ENCODE data around the gene IL6ST. TPM values are rescaled to one million over a fixed set of nuclear protein-coding genes. Genes with fewer than 3 reads are reported as not detected.

IL6ST gene
- total and polyA plus RNA-seq, 2 donors from 2014 or later = 39.2 to 378 TPM

DNA sequence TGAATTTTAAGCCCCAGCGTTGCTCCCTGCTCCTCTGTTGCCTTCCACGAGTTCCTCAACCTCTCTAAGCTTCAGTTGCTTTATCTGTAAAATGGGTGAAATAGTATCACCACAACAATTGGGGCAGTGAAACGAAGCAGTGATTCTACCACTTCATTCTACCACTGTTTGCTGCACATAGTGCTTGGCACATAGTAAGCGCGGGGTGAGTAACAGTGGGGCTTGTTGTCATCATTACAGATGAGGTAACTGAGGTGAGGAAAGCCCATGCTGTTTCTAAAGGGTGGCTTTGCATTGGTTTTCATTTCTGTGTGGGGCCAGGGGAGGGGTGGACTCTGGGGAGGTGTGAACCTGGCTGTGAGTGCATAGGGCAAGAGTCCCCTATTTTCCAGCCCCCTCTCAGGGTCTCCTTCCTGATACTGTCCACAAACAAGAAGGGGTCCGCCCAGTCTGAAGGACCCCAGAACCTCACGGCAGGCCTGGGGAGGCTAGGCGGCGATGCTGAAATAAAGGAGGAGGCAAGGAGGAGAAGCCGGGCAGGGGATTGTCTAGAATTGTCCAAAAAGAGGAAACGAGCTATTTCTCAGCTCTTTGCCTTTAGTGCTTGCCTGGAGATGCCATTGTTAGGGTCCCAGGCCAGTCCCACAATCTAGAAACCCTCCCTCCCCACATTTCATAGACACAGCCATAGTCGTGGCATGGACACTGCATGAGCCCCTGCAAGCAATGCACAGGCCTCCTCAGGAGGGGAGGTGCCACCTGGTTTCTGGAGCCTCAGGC is 65.6 kb downstream of the IL6ST start:
- H3K27ac ChIP-seq (ENCODE audit: low read depth in 2 of 2, low read length in 2 of 2) = no peak overlapping the region
- H3K4me3 ChIP-seq (ENCODE audit: low read length in 3 of 3) = no peak overlapping the region
- intact Hi-C loops (cut with DNase I) = no loop called here
- TF ChIP-seq, protein P1, sequence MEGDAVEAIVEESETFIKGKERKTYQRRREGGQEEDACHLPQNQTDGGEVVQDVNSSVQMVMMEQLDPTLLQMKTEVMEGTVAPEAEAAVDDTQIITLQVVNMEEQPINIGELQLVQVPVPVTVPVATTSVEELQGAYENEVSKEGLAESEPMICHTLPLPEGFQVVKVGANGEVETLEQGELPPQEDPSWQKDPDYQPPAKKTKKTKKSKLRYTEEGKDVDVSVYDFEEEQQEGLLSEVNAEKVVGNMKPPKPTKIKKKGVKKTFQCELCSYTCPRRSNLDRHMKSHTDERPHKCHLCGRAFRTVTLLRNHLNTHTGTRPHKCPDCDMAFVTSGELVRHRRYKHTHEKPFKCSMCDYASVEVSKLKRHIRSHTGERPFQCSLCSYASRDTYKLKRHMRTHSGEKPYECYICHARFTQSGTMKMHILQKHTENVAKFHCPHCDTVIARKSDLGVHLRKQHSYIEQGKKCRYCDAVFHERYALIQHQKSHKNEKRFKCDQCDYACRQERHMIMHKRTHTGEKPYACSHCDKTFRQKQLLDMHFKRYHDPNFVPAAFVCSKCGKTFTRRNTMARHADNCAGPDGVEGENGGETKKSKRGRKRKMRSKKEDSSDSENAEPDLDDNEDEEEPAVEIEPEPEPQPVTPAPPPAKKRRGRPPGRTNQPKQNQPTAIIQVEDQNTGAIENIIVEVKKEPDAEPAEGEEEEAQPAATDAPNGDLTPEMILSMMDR (IDR thresholded peaks at IDR 0.05; ENCODE audit: borderline replicate concordance, extremely low read depth, insufficient read depth) = no peak
- H3K27me3 ChIP-seq (ENCODE audit: control insufficient read depth, insufficient read depth, low read length) = no peaks in the 10 kb centered on the region
- peaks cover 0 to 2% (median 0%) of the 10 kb centered on the region in 3 donors for H3K4me1 ChIP-seq (ENCODE audit: control insufficient read depth in 2 of 3, insufficient read depth in 2 of 3, low read depth in 1 of 3, low read length in 3 of 3)
- no peak overlapping the region for H3K9ac ChIP-seq (ENCODE audit: low read length in 3 of 3)
- no peaks in the 10 kb centered on the region for H3K9me3 ChIP-seq (ENCODE audit: control insufficient read depth in 2 of 3, insufficient read depth in 1 of 3, low read length in 3 of 3)
- H3K36me3 ChIP-seq (ENCODE audit: control insufficient read depth in 2 of 3, insufficient read depth in 3 of 3, low read length in 3 of 3) = no peaks in the 10 kb centered on the region
- DNase-seq = no peak
- FAIRE-seq = no peak

DNA sequence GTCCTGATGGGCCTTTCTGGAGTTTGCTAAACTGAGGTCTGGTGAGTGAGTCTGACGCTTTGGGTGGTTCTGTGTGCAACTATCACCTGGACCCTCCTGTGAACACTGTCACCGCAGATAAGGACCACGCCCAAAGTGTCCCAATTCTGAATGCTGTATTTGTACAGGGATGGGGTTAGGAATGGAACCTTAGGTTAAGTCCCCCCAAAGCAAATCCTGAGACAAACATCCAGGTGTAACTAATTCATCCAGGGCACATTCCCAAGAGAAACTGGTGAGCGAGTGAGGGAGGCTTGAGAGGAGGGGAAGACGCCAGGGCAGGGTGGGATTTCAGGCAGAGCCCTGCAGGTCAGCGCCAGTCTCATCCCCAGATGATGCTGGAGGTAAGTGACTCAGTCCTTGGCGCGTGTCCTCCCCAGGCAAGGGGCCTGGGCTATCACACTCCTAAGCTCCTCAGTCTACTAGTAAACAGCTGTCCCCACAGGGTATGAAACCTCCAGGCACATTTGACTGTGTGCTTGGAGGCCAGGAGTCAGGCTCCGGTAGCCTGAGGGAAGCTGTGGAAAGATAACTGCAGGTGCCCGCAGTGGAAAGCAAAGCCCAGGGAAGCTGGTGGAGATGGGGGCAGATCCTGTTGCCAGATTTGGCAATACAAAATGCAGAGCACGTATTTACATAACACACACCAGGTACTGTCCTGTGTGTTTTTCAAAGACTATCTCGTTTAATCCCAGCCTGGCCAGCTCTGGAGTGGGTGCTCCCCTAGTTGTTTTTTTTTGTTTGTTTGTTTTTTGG is 66.7 kb downstream of the IL6ST start:
- intact Hi-C loops (cut with DNase I) = no loop called here
- Histone ChIP-seq H3K36me3 (ENCODE audit: control insufficient read depth in 2 of 3, insufficient read depth in 3 of 3, low read length in 3 of 3) (no peaks in the 10 kb centered on the region), H3K4me1 (ENCODE audit: control insufficient read depth in 2 of 3, insufficient read depth in 2 of 3, low read depth in 1 of 3, low read length in 3 of 3) (no peaks in the 10 kb centered on the region), H3K4me3 (ENCODE audit: low read length in 3 of 3) (no peak overlapping the region), H3K9ac (ENCODE audit: low read length in 3 of 3) (no peak overlapping the region), H3K27ac (ENCODE audit: low read depth in 2 of 2, low read length in 2 of 2) (no peak overlapping the region), H3K27me3 (ENCODE audit: control insufficient read depth, insufficient read depth, low read length) (no peaks in the 10 kb centered on the region), H3K9me3 (ENCODE audit: control insufficient read depth in 2 of 3, insufficient read depth in 1 of 3, low read length in 3 of 3) (no peaks in the 10 kb centered on the region)
- no peak for FAIRE-seq
- TF ChIP-seq, protein P1 (IDR thresholded peaks at IDR 0.05; ENCODE audit: borderline replicate concordance, extremely low read depth, insufficient read depth) = no peak
- no peak for DNase-seq

DNA sequence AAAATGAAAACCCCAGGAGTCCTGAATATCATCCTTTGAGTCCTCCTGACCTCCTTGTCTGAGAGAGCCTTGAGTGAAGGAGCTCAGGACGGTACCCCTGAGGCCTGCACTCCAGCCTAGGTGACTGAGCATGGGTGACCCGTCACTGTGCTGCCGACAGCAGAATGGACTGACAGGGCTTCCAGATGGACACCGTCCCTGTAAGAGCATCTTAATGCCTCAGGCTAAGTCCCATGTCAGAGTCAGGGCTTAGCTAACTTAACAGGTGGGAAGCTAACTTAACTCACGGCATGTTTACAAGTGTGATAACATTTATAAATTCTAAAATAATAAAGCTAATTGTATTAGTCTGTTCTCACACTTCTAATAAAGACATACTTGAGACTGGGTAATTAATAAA is 68.3 kb downstream of the IL6ST start:
- Histone ChIP-seq H3K4me1 (ENCODE audit: control insufficient read depth in 2 of 3, insufficient read depth in 2 of 3, low read depth in 1 of 3, low read length in 3 of 3) (peaks cover 0 to 2% (median 0%) of the 10 kb centered on the region in 3 donors), H3K27ac (ENCODE audit: low read depth in 2 of 2, low read length in 2 of 2) (no peak overlapping the region), H3K27me3 (ENCODE audit: control insufficient read depth, insufficient read depth, low read length) (no peaks in the 10 kb centered on the region), H3K9me3 (ENCODE audit: control insufficient read depth in 2 of 3, insufficient read depth in 1 of 3, low read length in 3 of 3) (no peaks in the 10 kb centered on the region), H3K9ac (ENCODE audit: low read length in 3 of 3) (no peak overlapping the region), H3K4me3 (ENCODE audit: low read length in 3 of 3) (no peak overlapping the region), H3K36me3 (ENCODE audit: control insufficient read depth in 2 of 3, insufficient read depth in 3 of 3, low read length in 3 of 3) (no peaks in the 10 kb centered on the region)
- intact Hi-C loops (cut with DNase I) = no loop called here
- FAIRE-seq = no peak
- no peak for DNase-seq
- TF ChIP-seq, protein P1 (IDR thresholded peaks at IDR 0.05; ENCODE audit: borderline replicate concordance, extremely low read depth, insufficient read depth) = no peak

Measured in kidney (tissue), 14 donors.